Caco-2 (cell line): ENCODE results near the gene TRIM66. TPM values are rescaled to one million over a fixed set of nuclear protein-coding genes. Genes with fewer than 3 reads are reported as not detected.

Source experiments
- BruUV-seq: library from RNA; stranded (reverse); fragments of 400-500 nt; replicated peaks from 2 replicates; lab custom pipeline; 2021; lab: Mats Ljungman, UMichigan
- CTCF ChIA-PET: fragments of 300-600 bp; sonication (Branson Sonifier 250); formaldehyde crosslinking; loops from one replicate; lab custom pipeline; 2022; ENCODE audit warnings: antibody characterized with exemption; lab: Charles Lee
- POLR2A ChIA-PET: fragments of 300-600 bp; sonication (Branson Sonifier 250); formaldehyde crosslinking; loops from one replicate; lab custom pipeline; 2022; ENCODE audit warnings: antibody characterized with exemption; lab: Charles Lee
- DNase-seq, 2 experiments: peaks; one replicate each; pipeline versions ENCODE4 v3.0.0 to v3.0.0-alpha.2; 2020 to 2022
- H3K27me3 ChIP-seq: replicated peaks from 2 replicates; pipeline ENCODE4 v1.6.0; 2011; ENCODE audit warnings: low read length; ENCODE audit not compliant: control insufficient read depth, insufficient read depth
- H3K36me3 ChIP-seq: 2 replicates; pipeline ENCODE4 v1.5.1; 2011; ENCODE audit warnings: low read length; ENCODE audit not compliant: control insufficient read depth, insufficient read depth
- H3K4me1 ChIP-seq: fragments of 250-450 bp; sonication (Bioruptor Pico); 2 replicates; pipeline ENCODE4 v1.5.1; 2020; ENCODE audit warnings: mild to moderate bottlenecking
- H3K4me3 ChIP-seq: 2 replicates; pipeline ENCODE4 v1.5.1; 2011; ENCODE audit warnings: low read depth, mild to moderate bottlenecking, control low read depth, low read length
- H3K9me3 ChIP-seq: fragments of 250-450 bp; sonication (Bioruptor Pico); 2 replicates; pipeline ENCODE4 v1.5.1; 2020; ENCODE audit warnings: mild to moderate bottlenecking, moderate library complexity
- H3K27ac Mint-ChIP-seq: one replicate; pipeline ENCODE4 v1.8.0; 2022; ENCODE audit warnings: mixed read lengths; ENCODE audit not compliant: unreplicated experiment
- H3K27me3 Mint-ChIP-seq: one replicate; pipeline ENCODE4 v1.8.0; 2022; ENCODE audit warnings: mixed read lengths; ENCODE audit not compliant: insufficient read depth, unreplicated experiment
- H3K36me3 Mint-ChIP-seq: one replicate; pipeline ENCODE4 v1.8.0; 2022; ENCODE audit warnings: mild to moderate bottlenecking, mixed read lengths; ENCODE audit not compliant: insufficient read depth, unreplicated experiment
- H3K4me1 Mint-ChIP-seq: one replicate; pipeline ENCODE4 v1.8.0; 2022; ENCODE audit warnings: low read depth, mixed read lengths; ENCODE audit not compliant: unreplicated experiment
- H3K4me3 Mint-ChIP-seq: one replicate; pipeline ENCODE4 v1.8.0; 2022; ENCODE audit warnings: mild to moderate bottlenecking, moderate library complexity, mixed read lengths; ENCODE audit not compliant: unreplicated experiment
- H3K9me3 Mint-ChIP-seq: one replicate; pipeline ENCODE4 v1.8.0; 2022; ENCODE audit warnings: mixed read lengths; ENCODE audit not compliant: unreplicated experiment
- CTCF ChIP-seq, 2 experiments: fragments of 200-600 bp in 1 of 2; IDR thresholded peaks; 1 replicate in 1 of 2; 2 replicates in 1 of 2; pipeline versions ENCODE4 v1.5.1 to v1.8.0; 2011 to 2022; ENCODE audit warnings: antibody characterized with exemption in 1 of 2, control low read depth in 1 of 2, inconsistent platforms in 1 of 2, low read depth in 1 of 2, low read length in 1 of 2, mild to moderate bottlenecking in 1 of 2, moderate library complexity in 1 of 2; ENCODE audit not compliant: insufficient read depth in 1 of 2, severe bottlenecking in 1 of 2, unreplicated experiment in 1 of 2
- intact Hi-C: fragments of 100-400 bp; cut with micrococcal nuclease; formaldehyde crosslinking; loops from one replicate; pipeline ENCODE4 v1.10.0; 2022; ENCODE audit not compliant: unreplicated experiment
- total RNA-seq: library from RNA; stranded (reverse); gene quantifications from 2 replicates; pipeline ENCODE4 v1.2.3, GENCODE V29; 2022

Gene TRIM66
- total RNA-seq, 1 experiment from 2014 or later: 18.4 TPM

GRCh38 chr11:8639655-8640054 is 42.8 kb downstream of the TRIM66 start:
- H3K4me3 ChIP-seq: no peak overlapping the region
- Mint-ChIP-seq H3K27me3 (no peaks in the 10 kb centered on the region), H3K9me3 (no peaks in the 10 kb centered on the region), H3K4me3 (no peak overlapping the region), H3K36me3 (no peaks in the 10 kb centered on the region), H3K4me1 (no peaks in the 10 kb centered on the region), H3K27ac (no peak overlapping the region)
- DNase-seq: no peak
- H3K4me1 ChIP-seq: no peaks in the 10 kb centered on the region
- TF ChIP-seq CTCF (IDR thresholded peaks at IDR 0.05; ENCODE audit: insufficient read depth in 1 of 2, low read depth in 1 of 2, low read length in 1 of 2, severe bottlenecking in 1 of 2, unreplicated experiment in 1 of 2): no peak
- ChIA-PET CTCF (no interaction called here), POLR2A (no interaction called here)
- no peaks in the 10 kb centered on the region for H3K27me3 ChIP-seq
- H3K36me3 ChIP-seq: no peaks in the 10 kb centered on the region; the same call in 1 of the 2 replicates
- no TSS peak for BruUV-seq
- no peaks in the 10 kb centered on the region for H3K9me3 ChIP-seq
- intact Hi-C loops: no loop called here

- BruUV-seq: no TSS peak
- H3K27ac Mint-ChIP-seq: no peak overlapping the region
- no peaks in the 10 kb centered on the region for H3K27me3 Mint-ChIP-seq
- ChIA-PET POLR2A (no interaction called here), CTCF (no interaction called here)
- no peak overlapping the region for H3K4me3 Mint-ChIP-seq
- no peaks in the 10 kb centered on the region for H3K9me3 Mint-ChIP-seq
- no peaks in the 10 kb centered on the region for H3K9me3 ChIP-seq
- H3K36me3 ChIP-seq: no peaks in the 10 kb centered on the region; the same call in 1 of the 2 replicates
- H3K27me3 ChIP-seq: no peaks in the 10 kb centered on the region
- intact Hi-C loops: no loop called here
- H3K4me3 ChIP-seq: no peak overlapping the region
- H3K4me1 Mint-ChIP-seq: no peaks in the 10 kb centered on the region
- no peaks in the 10 kb centered on the region for H3K4me1 ChIP-seq
- TF ChIP-seq CTCF (IDR thresholded peaks at IDR 0.05; ENCODE audit: insufficient read depth in 1 of 2, low read depth in 1 of 2, low read length in 1 of 2, severe bottlenecking in 1 of 2, unreplicated experiment in 1 of 2): no peak
- H3K36me3 Mint-ChIP-seq: no peaks in the 10 kb centered on the region
- DNase-seq: no peak
These were observed 44.2 kb downstream of the TRIM66 start for GRCh38 chr11:8638300-8638699.

GRCh38 chr11:8636127-8636526 is 46.3 kb downstream of the TRIM66 start:
- intact Hi-C loops: no loop called here
- no peak overlapping the region for H3K4me3 Mint-ChIP-seq
- CTCF ChIA-PET: interaction anchor here (0.6 kb wide), 1 partner anchor 271 kb away, joined by 6 read pairs; no protein-coding TSS in a partner anchor
- POLR2A ChIA-PET: no interaction called here
- Histone ChIP-seq H3K9me3 (no peaks in the 10 kb centered on the region), H3K4me1 (no peaks in the 10 kb centered on the region), H3K4me3 (no peak overlapping the region), H3K27me3 (no peaks in the 10 kb centered on the region), H3K36me3 (no peaks in the 10 kb centered on the region; the same call in 1 of the 2 replicates)
- no peak overlapping the region for H3K27ac Mint-ChIP-seq
- H3K9me3 Mint-ChIP-seq: no peaks in the 10 kb centered on the region
- TF ChIP-seq CTCF (IDR thresholded peaks at IDR 0.05; ENCODE audit: insufficient read depth in 1 of 2, low read depth in 1 of 2, low read length in 1 of 2, severe bottlenecking in 1 of 2, unreplicated experiment in 1 of 2): no peak
- no peaks in the 10 kb centered on the region for H3K36me3 Mint-ChIP-seq
- DNase-seq: no peak
- H3K27me3 Mint-ChIP-seq: no peaks in the 10 kb centered on the region
- no TSS peak for BruUV-seq
- no peaks in the 10 kb centered on the region for H3K4me1 Mint-ChIP-seq
